Iris pigment epithelial cell (primary cell): ENCODE data around the gene GABRD.
"Not testable (repeated sequence)": the region's sequence is repeated elsewhere in the genome, so short reads cannot be mapped to it uniquely, and the experiment has no call there.

Experiments used
- DNase-seq: peaks from one replicate; pipeline ENCODE4 v3.0.0-alpha.2; 2011; ENCODE audit warnings: low read depth

Gene GABRD, protein sequence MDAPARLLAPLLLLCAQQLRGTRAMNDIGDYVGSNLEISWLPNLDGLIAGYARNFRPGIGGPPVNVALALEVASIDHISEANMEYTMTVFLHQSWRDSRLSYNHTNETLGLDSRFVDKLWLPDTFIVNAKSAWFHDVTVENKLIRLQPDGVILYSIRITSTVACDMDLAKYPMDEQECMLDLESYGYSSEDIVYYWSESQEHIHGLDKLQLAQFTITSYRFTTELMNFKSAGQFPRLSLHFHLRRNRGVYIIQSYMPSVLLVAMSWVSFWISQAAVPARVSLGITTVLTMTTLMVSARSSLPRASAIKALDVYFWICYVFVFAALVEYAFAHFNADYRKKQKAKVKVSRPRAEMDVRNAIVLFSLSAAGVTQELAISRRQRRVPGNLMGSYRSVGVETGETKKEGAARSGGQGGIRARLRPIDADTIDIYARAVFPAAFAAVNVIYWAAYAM

DNA sequence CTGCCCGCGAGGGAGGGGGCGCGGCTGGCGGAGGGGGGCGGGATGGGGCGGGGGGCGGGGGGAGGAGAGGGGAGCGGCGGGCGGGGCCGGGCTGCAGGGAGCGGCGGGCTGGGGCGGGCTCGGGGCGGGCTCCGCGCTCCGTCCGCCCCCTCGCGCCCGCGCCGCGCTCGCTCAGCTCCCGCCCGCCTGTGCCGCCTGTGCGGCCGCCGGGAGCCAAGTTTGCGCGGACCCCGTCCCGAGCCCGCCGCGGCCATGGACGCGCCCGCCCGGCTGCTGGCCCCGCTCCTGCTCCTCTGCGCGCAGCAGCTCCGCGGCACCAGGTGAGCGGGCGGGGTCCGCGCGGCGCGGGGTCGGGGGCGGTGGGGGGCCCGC lies at the start of gene GABRD:
Gene GABRD (plus strand): TSS at position 174 of the 372 bp plus-strand sequence. CDS start 79 bp downstream, at position 253.
- DNase-seq = peak; percentile 8

GRCh38 chr1:1969505-1969900 lies 49.6 kb upstream of the GABRD start:
- DNase-seq = no peak

DNA sequence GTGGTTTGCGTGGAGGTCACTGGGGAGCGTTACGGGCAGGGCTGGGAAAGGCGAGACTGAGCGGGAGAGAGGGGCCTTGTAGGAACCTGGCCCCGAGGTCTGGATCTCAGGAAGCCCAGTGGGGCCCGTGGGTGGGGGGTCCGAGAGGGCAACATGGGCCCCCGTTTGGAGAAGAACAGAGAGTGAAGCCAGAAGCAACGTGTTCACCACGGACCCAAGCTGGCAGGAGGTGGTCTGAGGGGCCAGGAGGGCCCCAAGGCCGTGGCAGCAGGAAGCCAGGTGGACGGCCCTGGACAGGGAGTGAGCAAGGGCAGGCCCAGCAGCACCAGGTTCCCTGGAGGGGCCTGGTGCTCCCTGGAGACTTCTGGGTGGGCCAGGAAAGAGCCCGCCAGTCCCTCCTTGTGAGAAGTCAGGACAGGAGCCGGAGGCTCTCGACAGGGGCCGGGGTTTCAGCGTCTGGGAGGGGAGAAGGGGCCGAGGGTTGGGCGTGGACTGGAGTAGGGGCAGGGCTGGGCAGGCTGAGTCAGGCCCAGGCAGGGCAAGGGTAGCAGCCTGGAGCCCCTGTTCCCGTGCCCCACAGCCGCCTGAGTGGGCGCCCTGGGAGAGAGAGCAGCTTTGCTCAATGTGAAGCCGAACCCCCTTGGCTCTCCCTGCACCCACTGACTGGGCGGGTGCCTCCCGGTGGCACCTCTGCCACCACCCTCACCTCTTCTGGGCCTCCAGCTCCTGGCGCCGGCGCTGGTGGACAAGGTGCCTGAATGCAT lies 49.0 kb upstream of the GABRD start:
- no peak for DNase-seq

DNA sequence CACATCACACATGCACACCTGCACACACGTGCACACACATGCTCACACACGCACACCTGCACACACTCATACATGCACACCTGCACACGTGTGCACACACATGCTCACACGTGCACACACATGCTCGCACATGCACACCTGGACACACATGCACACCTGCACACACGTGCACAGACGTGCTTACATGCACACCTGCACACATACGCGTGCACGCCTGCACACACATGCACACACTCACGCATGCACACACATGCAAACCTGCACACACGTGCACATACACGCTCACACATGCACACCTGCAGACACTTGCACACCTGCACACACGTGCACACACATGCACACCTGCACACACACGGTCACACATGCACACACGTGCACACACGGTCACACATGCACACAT lies 48.1 kb upstream of the GABRD start:
- DNase-seq = no peak

DNA sequence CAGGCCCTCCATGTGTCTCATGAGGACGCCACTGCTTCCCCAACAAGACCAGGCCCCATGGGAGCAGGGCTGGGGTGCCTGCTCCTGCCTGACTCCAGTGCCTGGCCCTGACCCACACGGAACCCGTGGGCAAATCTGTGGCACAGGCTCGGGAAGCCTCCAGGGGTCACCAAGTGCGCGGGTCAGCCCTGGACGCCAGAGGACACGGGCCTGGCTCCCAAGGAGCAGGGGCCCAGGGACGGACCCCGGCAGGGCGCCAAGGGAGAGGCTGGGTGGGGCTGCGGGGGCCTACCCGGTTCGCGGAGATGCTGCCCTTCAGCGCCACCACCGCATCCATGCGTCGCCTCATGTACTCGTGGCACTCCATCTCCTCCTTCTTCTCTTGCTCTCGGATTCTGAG lies 47.5 kb upstream of the GABRD start:
- no peak for DNase-seq

DNA sequence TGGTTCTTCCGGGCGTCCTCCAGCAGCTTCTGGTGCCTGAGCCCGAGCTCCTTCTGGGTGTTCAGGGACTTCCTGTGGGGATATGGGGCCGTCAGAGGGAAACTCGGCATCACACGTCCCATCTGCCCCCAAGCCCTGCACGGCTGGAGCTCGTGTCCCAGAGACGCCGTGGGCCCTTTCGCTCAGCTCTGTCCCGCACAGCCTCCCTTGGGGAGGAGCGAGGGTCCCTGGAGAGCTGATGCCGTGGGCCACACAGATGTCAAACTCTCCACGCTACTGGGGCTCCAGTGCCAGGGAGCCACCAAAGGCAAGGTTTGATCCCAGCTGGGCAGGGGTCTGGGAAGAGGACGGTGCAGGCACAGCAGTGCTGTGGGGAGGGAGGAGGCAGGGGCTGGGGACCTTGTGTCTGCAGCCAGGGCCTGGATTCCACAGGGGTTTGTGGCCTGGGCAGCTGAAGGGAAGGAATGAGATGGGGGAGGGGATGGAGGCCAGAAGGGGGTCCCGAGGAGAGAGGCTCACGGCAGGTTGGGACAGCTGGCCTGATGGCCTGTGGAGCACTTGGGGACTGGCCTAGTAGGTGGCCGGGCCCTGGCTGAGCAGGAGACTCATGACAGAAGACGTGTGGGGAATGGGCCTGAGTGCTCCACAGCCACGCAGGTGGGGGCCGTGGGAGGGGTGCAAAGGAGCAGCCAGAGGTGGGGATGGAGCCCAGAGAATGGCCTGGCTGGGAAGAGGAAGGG lies 46.0 kb upstream of the GABRD start:
- DNase-seq = no peak

DNA sequence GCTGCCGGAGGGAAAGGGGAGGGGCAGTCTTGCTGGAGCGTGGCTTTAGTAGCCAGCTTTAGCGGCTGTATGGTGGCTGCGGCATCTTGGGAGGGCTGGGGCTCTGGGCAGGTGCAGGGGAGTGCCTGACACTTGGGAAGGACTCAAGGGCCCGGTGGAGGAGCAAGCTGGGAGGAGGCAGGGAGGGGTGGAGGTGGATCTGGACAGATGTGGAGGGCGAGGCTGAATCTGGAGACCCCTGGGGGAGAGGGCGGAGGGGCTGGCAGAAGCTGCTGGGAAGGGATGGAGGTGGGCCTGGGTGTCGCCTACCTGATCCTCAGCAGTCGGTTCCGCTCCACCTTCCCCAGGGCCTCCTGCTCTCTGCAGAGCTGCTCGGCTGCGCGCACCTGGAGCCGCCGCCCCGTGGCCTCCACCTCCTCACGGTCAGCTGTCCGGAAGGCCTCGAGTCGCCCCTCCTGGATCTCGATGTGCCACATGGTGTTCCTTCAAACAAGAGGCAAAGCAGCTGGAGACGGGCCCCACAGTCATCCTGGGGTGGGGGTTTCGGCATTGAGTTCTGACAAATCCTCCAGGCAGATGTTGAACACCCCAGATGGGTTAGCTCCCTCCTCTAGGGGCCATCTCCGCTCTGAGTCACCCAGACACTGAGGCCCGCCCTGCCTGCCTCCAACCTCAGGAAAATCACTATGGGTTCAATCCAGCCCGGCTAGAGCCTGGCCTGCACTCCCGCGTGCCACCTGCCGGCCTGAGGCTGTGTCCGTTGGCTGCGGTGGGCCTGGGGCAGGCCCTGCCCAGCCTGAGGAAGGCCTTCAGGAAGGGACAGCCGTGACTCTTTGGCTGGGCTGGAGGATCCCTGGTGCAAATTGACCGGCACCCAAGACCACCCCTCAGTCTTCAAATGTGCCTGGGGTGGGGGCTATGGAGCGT lies 45.2 kb upstream of the GABRD start:
- DNase-seq = no peak

GRCh38 chr1:1974834-1975233 lies 44.3 kb upstream of the GABRD start:
- DNase-seq = no peak

- no peak for DNase-seq
These were observed 43.6 kb upstream of the GABRD start for GRCh38 chr1:1975535-1975934.

GRCh38 chr1:1976031-1976430 lies 43.1 kb upstream of the GABRD start:
- no peak for DNase-seq

GRCh38 chr1:1978108-1978507 lies 41.0 kb upstream of the GABRD start:
- DNase-seq = no peak

- DNase-seq = not testable (repeated sequence)
These were observed 40.3 kb upstream of the GABRD start for GRCh38 chr1:1978690-1979481.

DNA sequence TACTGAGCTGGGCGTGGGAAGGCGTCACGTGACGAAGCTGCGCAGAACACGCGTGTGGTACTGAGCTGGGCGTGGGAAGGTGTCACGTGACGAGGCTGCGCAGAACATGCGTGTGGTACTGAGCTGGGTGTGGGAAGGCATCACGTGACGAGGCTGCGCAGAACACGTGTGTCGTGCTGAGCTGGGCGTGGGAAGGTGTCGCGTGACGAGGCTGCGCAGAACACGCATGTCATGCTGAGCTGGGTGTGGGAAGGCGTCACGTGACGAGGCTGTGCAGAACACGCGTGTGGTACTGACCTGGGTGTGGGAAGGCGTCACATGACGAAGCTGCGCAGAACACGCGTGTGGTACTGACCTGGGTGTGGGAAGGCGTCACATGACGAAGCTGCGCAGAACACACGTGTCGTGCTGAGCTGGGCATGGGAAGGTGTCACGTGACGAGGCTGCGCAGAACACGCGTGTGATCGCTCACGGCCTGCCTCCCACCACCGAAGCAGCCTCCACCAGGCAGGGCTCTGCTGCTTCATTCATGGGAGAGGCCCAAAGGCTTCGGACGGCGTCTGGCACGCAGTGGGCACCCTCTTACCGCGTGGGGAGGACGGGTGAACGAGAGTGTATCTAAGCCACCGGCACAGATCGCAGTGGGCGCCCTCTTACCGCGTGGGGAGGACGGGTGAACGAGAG lies 39.5 kb upstream of the GABRD start:
- no peak for DNase-seq

DNA sequence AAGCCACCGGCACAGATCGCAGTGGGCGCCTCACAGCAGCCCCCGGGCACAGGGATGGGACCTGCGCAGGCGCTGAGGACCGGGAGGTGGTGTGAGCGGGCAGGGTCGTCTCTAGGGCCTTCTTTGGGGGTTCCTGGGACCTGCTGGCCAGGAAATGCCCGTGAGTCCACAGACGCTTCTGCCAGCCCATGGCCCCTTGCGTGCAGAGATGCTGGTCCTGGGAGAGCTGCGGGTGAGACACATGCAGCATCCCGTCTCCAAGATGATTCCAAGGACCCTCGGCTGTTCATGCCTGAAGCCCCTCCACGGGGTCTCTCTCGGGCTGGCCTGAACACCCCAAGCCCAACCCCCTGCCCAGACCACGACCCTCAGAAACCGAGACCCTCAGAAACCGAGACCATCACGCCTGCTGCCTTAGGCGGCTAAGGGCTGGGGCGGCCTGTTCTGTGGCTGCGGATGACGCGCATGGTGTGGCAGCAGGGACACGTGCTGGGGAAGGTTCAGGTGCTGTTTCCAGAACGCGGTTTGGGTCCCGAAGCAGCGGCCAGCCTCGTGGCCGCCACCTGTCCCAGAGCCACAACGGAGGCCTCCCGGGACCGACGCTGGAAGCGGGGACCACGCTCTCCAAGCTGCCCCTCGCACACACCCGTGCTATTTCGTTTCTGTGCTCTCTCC lies 38.5 kb upstream of the GABRD start:
- DNase-seq = no peak

DNA sequence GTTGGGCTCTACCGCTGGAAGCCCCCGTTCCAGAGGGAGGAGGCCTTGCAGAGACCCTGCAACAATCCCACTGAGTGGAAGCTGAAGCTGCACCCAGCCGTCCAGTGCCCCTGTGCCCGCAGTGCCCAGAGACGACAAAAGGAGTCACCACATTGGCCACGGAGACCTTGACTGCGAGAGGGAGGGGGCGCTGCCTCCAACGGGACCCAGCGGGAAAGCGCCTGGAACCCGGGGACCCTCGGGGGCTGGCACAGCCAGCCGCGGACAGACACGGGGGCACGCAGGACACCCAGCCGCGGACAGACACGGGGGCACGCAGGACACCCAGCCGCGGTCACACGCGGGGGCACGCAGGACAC lies 38.0 kb upstream of the GABRD start:
- no peak for DNase-seq

GRCh38 chr1:1981631-1982327 lies 37.4 kb upstream of the GABRD start:
- not testable (repeated sequence) for DNase-seq

DNA sequence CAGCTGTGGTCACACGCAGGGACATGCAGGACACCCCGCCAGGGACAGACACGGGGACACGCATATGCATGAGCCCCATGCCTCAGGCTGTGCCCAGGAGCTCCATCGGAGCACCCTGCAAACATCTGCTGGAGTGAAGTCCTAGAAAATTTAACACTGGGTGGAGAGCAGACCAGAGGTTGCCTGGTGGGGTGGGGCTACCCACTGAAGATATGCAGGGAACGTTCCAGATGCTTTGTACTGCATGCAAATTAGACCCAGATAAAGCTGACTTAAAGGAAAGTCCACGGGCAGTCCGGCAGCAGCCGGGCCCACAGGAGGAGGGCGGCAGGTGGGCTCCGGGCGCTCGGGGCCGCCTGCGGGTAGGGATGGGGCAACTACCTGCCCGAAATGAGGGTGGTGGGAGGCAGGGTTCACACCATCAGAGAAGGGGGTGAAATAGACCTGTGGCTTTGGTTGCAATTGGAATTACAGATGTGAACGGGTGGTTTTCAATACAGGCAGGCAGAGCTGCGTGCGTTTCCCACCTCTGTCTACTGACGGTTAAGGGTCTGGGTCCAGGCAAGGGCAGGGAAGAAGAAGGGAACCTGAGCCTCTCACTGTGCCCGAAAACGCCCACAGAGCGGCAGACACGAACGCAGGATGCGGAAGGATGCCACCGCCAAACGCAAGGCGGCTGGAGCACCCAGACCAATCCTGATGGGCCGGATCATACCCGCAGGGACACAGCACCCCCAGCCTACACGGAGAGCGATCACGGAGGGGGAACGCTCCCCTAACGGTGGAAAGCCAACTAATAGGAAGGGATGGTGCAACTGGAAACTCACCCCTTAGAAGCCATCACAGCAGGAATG lies 36.5 kb upstream of the GABRD start:
- no peak for DNase-seq

GRCh38 chr1:1984560-1985070 lies 34.5 kb upstream of the GABRD start:
- no peak for DNase-seq
